GM12878 (cell line): ENCODE measurements around the gene IL32. TPM values are rescaled to one million over a fixed set of nuclear protein-coding genes. Genes with fewer than 3 reads are reported as not detected.

Source experiments
- ATAC-seq: fragments of 200-7000 bp; cut with Tn5 transposase; 3 replicates; pipeline ENCODE4 v1.9.1; 2020; ENCODE audit warnings: mild to moderate bottlenecking, moderate library complexity
- BruUV-seq: library from RNA; stranded (reverse); fragments of 400-500 nt; replicated peaks from 2 replicates; lab custom pipeline; 2021; lab: Mats Ljungman, UMichigan
- CTCF ChIA-PET: fragments of 300-600 bp; sonication (Branson Sonifier 250); formaldehyde crosslinking; extraction: SDS; loops from one replicate; lab custom pipeline; 2021; ENCODE audit warnings: inconsistent platforms; lab: Yijun Ruan, JAX
- POLR2A ChIA-PET: fragments of 350-600 bp; formaldehyde crosslinking; extraction: SDS; loops from one replicate; lab custom pipeline; 2021; ENCODE audit warnings: inconsistent platforms; lab: Charles Lee
- RAD21 ChIA-PET: fragments of 300-600 bp; sonication (Branson Sonifier 250); formaldehyde crosslinking; loops from one replicate; lab custom pipeline; 2023; ENCODE audit warnings: antibody characterized with exemption; ENCODE audit not compliant: unreplicated experiment; lab: Charles Lee
- SMC1A ChIA-PET: fragments of 300-600 bp; sonication (Branson Sonifier 250); formaldehyde crosslinking; loops from one replicate; lab custom pipeline; 2023; ENCODE audit not compliant: unreplicated experiment, uncharacterized antibody; lab: Charles Lee
- DNase-seq: peaks from one replicate; pipeline ENCODE4 v3.0.0-alpha.2; 2011; ENCODE audit warnings: low read depth, low spot score
- FAIRE-seq: peaks from 3 replicates; lab custom pipeline; 2011; peaks lifted over from hg19 to GRCh38; lab: Jason Lieb, UNC
- H2AFZ ChIP-seq: 2 replicates; pipeline ENCODE4 v1.6.0; 2011; ENCODE audit warnings: low read depth, low read length, control low read depth; ENCODE audit not compliant: control insufficient read depth
- H3K27ac ChIP-seq: 2 replicates; pipeline ENCODE4 v1.5.1; 2011; ENCODE audit warnings: control low read depth; ENCODE audit not compliant: control insufficient read depth, insufficient read depth
- H3K27me3 ChIP-seq, 2 experiments: replicated peaks in 1 of 2; 2 replicates each; pipeline versions ENCODE4 v1.6.0 to v1.6.1; 2011; ENCODE audit warnings: low read length in 1 of 2; ENCODE audit not compliant: control insufficient read depth in 2 of 2, insufficient read depth in 2 of 2
- H3K36me3 ChIP-seq, 2 experiments: 2 replicates each; pipeline ENCODE4 v1.5.1; 2011; ENCODE audit warnings: low read length in 1 of 2; ENCODE audit not compliant: control insufficient read depth in 2 of 2, insufficient read depth in 2 of 2
- H3K4me1 ChIP-seq: 2 replicates; pipeline ENCODE4 v1.6.1; 2011; ENCODE audit warnings: mild to moderate bottlenecking, low read length, moderate library complexity, mixed read lengths; ENCODE audit not compliant: control insufficient read depth, insufficient read depth
- H3K4me2 ChIP-seq: 2 replicates; pipeline ENCODE4 v1.6.0; 2011; ENCODE audit warnings: control low read depth; ENCODE audit not compliant: control insufficient read depth, insufficient read depth
- H3K4me3 ChIP-seq: fragments of 200-600 bp; sonication (generic); 2 replicates; pipeline ENCODE4 v1.5.1; 2016
- H3K79me2 ChIP-seq: 2 replicates; pipeline ENCODE4 v1.6.0; 2011; ENCODE audit warnings: low read length; ENCODE audit not compliant: control insufficient read depth, insufficient read depth
- H3K9ac ChIP-seq: 2 replicates; pipeline ENCODE4 v1.8.0; 2011; ENCODE audit warnings: low read length, control low read depth, mixed read lengths; ENCODE audit not compliant: control insufficient read depth, insufficient read depth
- H3K9me3 ChIP-seq: replicated peaks from 3 replicates; pipeline ENCODE4 v1.5.1; 2011; ENCODE audit warnings: mild to moderate bottlenecking, low read length; ENCODE audit not compliant: control insufficient read depth, insufficient read depth
- H4K20me1 ChIP-seq: 2 replicates; pipeline ENCODE4 v1.6.0; 2011; ENCODE audit not compliant: control insufficient read depth, insufficient read depth
- BCL11A ChIP-seq: IDR thresholded peaks from 2 replicates; pipeline ENCODE4 v1.6.1; 2011; ENCODE audit warnings: low read depth, low read length
- CEBPZ ChIP-seq: fragments of 150-350 bp; IDR thresholded peaks from 2 replicates; pipeline ENCODE4 v1.6.1; 2016; ENCODE audit warnings: low read depth, low read length
- EZH2 ChIP-seq: IDR thresholded peaks from 2 replicates; pipeline ENCODE4 v1.6.1; 2012; ENCODE audit warnings: low read depth, mild to moderate bottlenecking, control low read depth, inconsistent platforms, low read length, borderline replicate concordance; ENCODE audit not compliant: control insufficient read depth
- HCFC1 ChIP-seq: fragments of 150-350 bp; IDR thresholded peaks from 2 replicates; pipeline ENCODE4 v1.6.1; 2014; ENCODE audit warnings: low read length
- MYB ChIP-seq: fragments of 150-350 bp; IDR thresholded peaks from 2 replicates; pipeline ENCODE4 v1.6.1; 2014; ENCODE audit warnings: mild to moderate bottlenecking, low read depth, low read length, borderline replicate concordance
- NR2C2 ChIP-seq: IDR thresholded peaks from 2 replicates; pipeline ENCODE4 v1.6.1; 2011; ENCODE audit warnings: borderline replicate concordance, low read depth; ENCODE audit not compliant: control insufficient read depth, insufficient read length
- POLR2AphosphoS2 ChIP-seq: IDR thresholded peaks from 2 replicates; pipeline ENCODE4 v1.6.1; 2011; ENCODE audit warnings: low read depth, mild to moderate bottlenecking, low read length, improper control_type of control experiment, moderate library complexity
- PRDM15 ChIP-seq: fragments of 450-650 bp; formaldehyde crosslinking; IDR thresholded peaks from 2 replicates; pipeline ENCODE4 v1.4.0; 2020; ENCODE audit warnings: mild to moderate bottlenecking, moderate library complexity
- RFX5 ChIP-seq: IDR thresholded peaks from 2 replicates; pipeline ENCODE4 v1.6.1; 2011; ENCODE audit warnings: low read depth, low read length, improper control_type of control experiment
- SP1 ChIP-seq: IDR thresholded peaks from one replicate; pipeline ENCODE4 v1.6.1; 2011; ENCODE audit warnings: low read depth, low read length
- SREBF1 ChIP-seq: IDR thresholded peaks from 2 replicates; pipeline ENCODE4 v1.6.1; 2012; ENCODE audit warnings: mild to moderate bottlenecking, low read length
- SUZ12 ChIP-seq: fragments of 200-600 bp; sonication (generic); IDR thresholded peaks from one replicate; pipeline ENCODE4 v1.6.1; 2018; ENCODE audit warnings: antibody characterized with exemption, mild to moderate bottlenecking; ENCODE audit not compliant: unreplicated experiment
- TARDBP ChIP-seq: IDR thresholded peaks from 2 replicates; pipeline ENCODE4 v1.6.1; 2016; ENCODE audit warnings: borderline replicate concordance
- WGBS: methylation state at CpG from one replicate; pipeline ENCODE4 v1.1.6; 2016; ENCODE audit warnings: low lambda C conversion rate; ENCODE audit not compliant: insufficient replicate concordance, insufficient coverage; ENCODE audit errors: missing lambda C conversion rate; 5-methylcytosine and 5-hydroxymethylcytosine counted together
- in situ Hi-C: fragments of 300-500 bp; cut with MboI; formaldehyde crosslinking; loops from 9 replicates; pipeline ENCODE4 v1.14.3; 2018; ENCODE audit warnings: mixed read lengths
- intact Hi-C: fragments of 100-400 bp; cut with micrococcal nuclease; formaldehyde crosslinking; loops from one replicate; pipeline ENCODE4 v1.14.2; 2022; ENCODE audit not compliant: unreplicated experiment
- polyA plus RNA-seq, 11 experiments: library from polyadenylated mRNA; depleted of rRNA in 4 of 11; unstranded in 6 of 11; stranded (reverse) in 5 of 11; fragments of >200 nt; fragmentation: Nextera tagmentation in 4 of 11; fragmentation: Illumina TruSeq in 1 of 11; extraction: Ambion mirVana in 4 of 11; extraction: Trizol in 1 of 11; gene quantifications; 1 replicate in 1 of 11; 2 replicates in 10 of 11; pipeline versions ENCODE4 v1.2.1 to v1.2.3, GENCODE V29; 2011 to 2016; ENCODE audit warnings: inconsistent platforms in 2 of 11, missing spikeins in 2 of 11, low read depth in 1 of 11
- total RNA-seq, 4 experiments: library from RNA; depleted of rRNA in 3 of 4; stranded (reverse); fragments of >200 nt in 3 of 4; fragmentation: Illumina TruSeq in 1 of 4; extraction: Trizol in 1 of 4; gene quantifications; 2 replicates each; pipeline versions ENCODE4 v1.2.1 to v1.2.3, GENCODE V29; 2013 to 2021

The IL32 gene
- total and polyA plus RNA-seq, 10 of the 15 experiments (the other 5 are each of a cell fraction or from before 2014, with no cell fraction given) = 27.0 to 122 (median 55.8) TPM

- no peak for TF ChIP-seq PRDM15 (CRISPR knock-in tag)
- TF ChIP-seq TARDBP = no peak
- TF ChIP-seq BCL11A = no peak
- no peak for TF ChIP-seq EZH2
- TF ChIP-seq RFX5 = no peak
- TF ChIP-seq SREBF1 = no peak
Observed at GRCh38 chr16:3065069-3065741, at the start of gene IL32 (continued).

GRCh38 chr16:3015865-3016521 lies 49.4 kb upstream of the IL32 start:
- ChIA-PET RAD21 (no interaction called here), CTCF (no interaction called here), POLR2A (no interaction called here), SMC1A (interaction anchor here (1.0 kb wide), 1 partner anchor 12 kb away, joined by 3 read pairs; no protein-coding TSS in a partner anchor)
- no peaks in the 10 kb centered on the region for H4K20me1 ChIP-seq
- in situ Hi-C loops = no loop called here
- BruUV-seq = no TSS peak
- H2AFZ ChIP-seq = no peak overlapping the region
- no peak overlapping the region for H3K9ac ChIP-seq
- no peak overlapping the region for H3K4me3 ChIP-seq
- H3K4me1 ChIP-seq = peaks cover 4% of the 10 kb centered on the region
- intact Hi-C loops = no loop called here
- 56% methylated on average over 13 of the region's 13 CpGs for WGBS
- no peaks in the 10 kb centered on the region for H3K36me3 ChIP-seq
- DNase-seq (no peak), ATAC-seq (no peak), FAIRE-seq (no peak)
- H3K27ac ChIP-seq = no peak overlapping the region
- H3K27me3 ChIP-seq = peaks cover 0 to 10% of the 10 kb centered on the region in 2 experiments; a peak in 3 of 4 replicates
- no peaks in the 10 kb centered on the region for H3K79me2 ChIP-seq
- no peak overlapping the region for H3K4me2 ChIP-seq
- no peaks in the 10 kb centered on the region for H3K9me3 ChIP-seq
- TF ChIP-seq POLR2AphosphoS2 = no peak
- TF ChIP-seq EZH2 = no peak
- no peak for TF ChIP-seq CEBPZ
- TF ChIP-seq NR2C2 = no peak
- TF ChIP-seq MYB = no peak
- TF ChIP-seq HCFC1 = no peak
- no peak for TF ChIP-seq SP1
- no peak for TF ChIP-seq SUZ12
